Measurements from ENCODE around the gene SYT11.

SYT11 gene

GRCh38 chr1:155934097-155934935 is 74.9 kb downstream of the SYT11 start, which contains the start of gene KHDC4 (continued):
- TF ChIP-seq ZBTB44 (tag by site-specific recombination; IDR thresholded peaks at IDR 0.05) (peak; percentile 38; the same call in 1 of the 2 replicates), YY1 (tag by site-specific recombination; IDR thresholded peaks at IDR 0.05) (peak; percentile 96), ZNF624 (tag by site-specific recombination; IDR thresholded peaks at IDR 0.05) (no peak), ZNF449 (tag by site-specific recombination; IDR thresholded peaks at IDR 0.05) (no peak), ZFP69B (tag by site-specific recombination; IDR thresholded peaks at IDR 0.05) (peak; percentile 72; the same call in 1 of the 2 replicates), MEIS1 (CRISPR knock-in tag; IDR thresholded peaks at IDR 0.05; ENCODE audit: borderline replicate concordance) (no peak), ZBTB1 (tag by site-specific recombination; IDR thresholded peaks at IDR 0.05) (peak; percentile 11; the same call in 1 of the 2 replicates), SP3 (tag by site-specific recombination; IDR thresholded peaks at IDR 0.05) (peak; percentile 89), ZNF600 (tag by site-specific recombination; IDR thresholded peaks at IDR 0.05) (peak; percentile 38), ZFHX2 (tag by site-specific recombination; conservative IDR thresholded peaks at IDR 0.05) (peak; percentile 26; the same call in 1 of the 2 replicates), GLI4 (tag by site-specific recombination; IDR thresholded peaks at IDR 0.05) (0 out of 2 replicates have a peak, but pooled peaks have one; percentile 74), ZNF623 (tag by site-specific recombination; IDR thresholded peaks at IDR 0.05) (no peak; the same call in 1 of the 2 replicates), ZNF585B (tag by site-specific recombination; IDR thresholded peaks at IDR 0.05) (no peak), ZNF239 (tag by site-specific recombination; IDR thresholded peaks at IDR 0.05) (peak; percentile 74; the same call in 1 of the 2 replicates), ZNF76 (tag by site-specific recombination; IDR thresholded peaks at IDR 0.05; ENCODE audit: borderline replicate concordance, low read depth) (peak; percentile 86; the same call in 1 of the 2 replicates), SALL2 (tag by site-specific recombination; IDR thresholded peaks at IDR 0.05; ENCODE audit: borderline replicate concordance) (no peak), ZNF660 (tag by site-specific recombination; IDR thresholded peaks at IDR 0.05) (peak; percentile 41; the same call in 1 of the 2 replicates), ZNF596 (tag by site-specific recombination; IDR thresholded peaks at IDR 0.05) (no peak), ZEB2 (tag by site-specific recombination; IDR thresholded peaks at IDR 0.05) (peak; percentile 69), ZBTB20 (tag by site-specific recombination; IDR thresholded peaks at IDR 0.05) (peak; percentile 62), ZNF664 (tag by site-specific recombination; IDR thresholded peaks at IDR 0.05) (peak; percentile 45), ZNF394 (tag by site-specific recombination; IDR thresholded peaks at IDR 0.05; ENCODE audit: borderline replicate concordance) (peak; percentile 22), GLI2 (tag by site-specific recombination; IDR thresholded peaks at IDR 0.05; ENCODE audit: borderline replicate concordance, low read depth) (no peak), GLIS2 (tag by site-specific recombination; IDR thresholded peaks at IDR 0.05) (peak; percentile 95), EGR2 (tag by site-specific recombination; IDR thresholded peaks at IDR 0.05; ENCODE audit: low read depth) (0 out of 2 replicates have a peak, but pooled peaks have one; percentile 12), ZNF555 (tag by site-specific recombination; conservative IDR thresholded peaks at IDR 0.05) (no peak), ZNF610 (tag by site-specific recombination; IDR thresholded peaks at IDR 0.05; ENCODE audit: borderline replicate concordance) (peak; percentile 33; the same call in 1 of the 2 replicates), KLF9 (tag by site-specific recombination; IDR thresholded peaks at IDR 0.05; ENCODE audit: low read depth) (peak; percentile 49; the same call in 1 of the 2 replicates), SCRT1 (tag by site-specific recombination; IDR thresholded peaks at IDR 0.05; ENCODE audit: borderline replicate concordance) (no peak), ZNF530 (tag by site-specific recombination; IDR thresholded peaks at IDR 0.05; ENCODE audit: low read depth) (no peak), ZFP41 (tag by site-specific recombination; IDR thresholded peaks at IDR 0.05; ENCODE audit: borderline replicate concordance) (no peak), ZNF16 (tag by site-specific recombination; IDR thresholded peaks at IDR 0.05; ENCODE audit: low read depth) (no peak), ZNF362 (tag by site-specific recombination; IDR thresholded peaks at IDR 0.05) (no peak), ZFP3 (tag by site-specific recombination; IDR thresholded peaks at IDR 0.05; ENCODE audit: low read depth) (peak; percentile 19; the same call in 1 of the 2 replicates)
- TF ChIP-seq, protein P1, sequence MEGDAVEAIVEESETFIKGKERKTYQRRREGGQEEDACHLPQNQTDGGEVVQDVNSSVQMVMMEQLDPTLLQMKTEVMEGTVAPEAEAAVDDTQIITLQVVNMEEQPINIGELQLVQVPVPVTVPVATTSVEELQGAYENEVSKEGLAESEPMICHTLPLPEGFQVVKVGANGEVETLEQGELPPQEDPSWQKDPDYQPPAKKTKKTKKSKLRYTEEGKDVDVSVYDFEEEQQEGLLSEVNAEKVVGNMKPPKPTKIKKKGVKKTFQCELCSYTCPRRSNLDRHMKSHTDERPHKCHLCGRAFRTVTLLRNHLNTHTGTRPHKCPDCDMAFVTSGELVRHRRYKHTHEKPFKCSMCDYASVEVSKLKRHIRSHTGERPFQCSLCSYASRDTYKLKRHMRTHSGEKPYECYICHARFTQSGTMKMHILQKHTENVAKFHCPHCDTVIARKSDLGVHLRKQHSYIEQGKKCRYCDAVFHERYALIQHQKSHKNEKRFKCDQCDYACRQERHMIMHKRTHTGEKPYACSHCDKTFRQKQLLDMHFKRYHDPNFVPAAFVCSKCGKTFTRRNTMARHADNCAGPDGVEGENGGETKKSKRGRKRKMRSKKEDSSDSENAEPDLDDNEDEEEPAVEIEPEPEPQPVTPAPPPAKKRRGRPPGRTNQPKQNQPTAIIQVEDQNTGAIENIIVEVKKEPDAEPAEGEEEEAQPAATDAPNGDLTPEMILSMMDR (tag by site-specific recombination; IDR thresholded peaks at IDR 0.05) = peak; percentile 17; the same call in 1 of the 2 replicates

Data from HEK293 (cell line).